Erythroblast (primary cell): ENCODE measurements around the gene HNRNPLL.

Experiments
- GATA1 ChIP-seq: IDR thresholded peaks from 2 replicates; pipeline ENCODE4 v1.6.1; 2011; ENCODE audit warnings: low read depth, mild to moderate bottlenecking, control low read depth, low read length, moderate library complexity
- POLR2A ChIP-seq: IDR thresholded peaks from 2 replicates; pipeline ENCODE4 v1.6.1; 2011; ENCODE audit warnings: mild to moderate bottlenecking, low read length

DNA sequence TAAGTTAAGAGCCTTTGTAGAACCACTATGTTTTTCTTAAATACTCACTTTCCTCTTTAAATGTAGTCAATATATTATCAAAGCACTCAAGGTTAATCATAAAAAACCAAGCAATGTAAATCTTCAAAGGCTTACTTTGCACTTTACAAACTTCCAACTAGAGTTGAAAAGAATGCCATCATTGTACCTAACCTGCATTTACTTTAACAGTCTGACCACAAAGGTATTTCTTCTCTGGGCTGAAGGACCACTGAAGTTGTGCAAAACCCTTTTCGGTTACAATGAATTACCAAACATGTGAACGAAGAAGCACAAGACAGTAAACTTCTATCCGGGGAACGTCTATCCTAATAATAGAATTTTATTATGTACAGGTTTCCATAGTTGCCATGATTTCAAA lies 3.0 kb downstream of the HNRNPLL start:
- no peak for TF ChIP-seq POLR2A
- no peak for TF ChIP-seq GATA1
